Thoracic aorta (tissue), 2 donors: ENCODE measurements around the gene PIGX. TPM values are rescaled to one million over a fixed set of nuclear protein-coding genes. Genes with fewer than 3 reads are reported as not detected.

Experiments used
- ATAC-seq: fragments of 150-250 bp; one replicate; pipeline ENCODE4 v1.8.0; 2017; ENCODE audit warnings: low read depth; ENCODE audit not compliant: insufficient number of reproducible peaks, low FRiP score
- DNase-seq: peaks from one replicate; pipeline ENCODE4 v3.0.0-alpha.2; 2020; ENCODE audit warnings: low spot score
- H3K27ac ChIP-seq, 2 donors: fragments of 200-600 bp; sonication (generic); 1 replicate in 1 of 2; 2 replicates in 1 of 2; pipeline ENCODE4 v1.5.1; 2016; ENCODE audit warnings: mild to moderate bottlenecking in 2 of 2, moderate library complexity in 2 of 2
- H3K27me3 ChIP-seq: fragments of 200-600 bp; sonication (generic); replicated peaks from 2 replicates; pipeline ENCODE4 v1.6.0; 2016; ENCODE audit warnings: mild to moderate bottlenecking; ENCODE audit not compliant: insufficient read depth
- H3K36me3 ChIP-seq: fragments of 200-600 bp; sonication (generic); one replicate; pipeline ENCODE4 v1.5.1; 2016
- H3K4me1 ChIP-seq, 2 donors: fragments of 200-600 bp; sonication (generic); 1 replicate in 1 of 2; 2 replicates in 1 of 2; pipeline versions ENCODE4 v1.5.1 to v1.6.0; 2016; ENCODE audit warnings: low read depth in 2 of 2, mild to moderate bottlenecking in 1 of 2; ENCODE audit not compliant: control insufficient read depth in 1 of 2
- H3K4me3 ChIP-seq: fragments of 200-600 bp; sonication (generic); 2 replicates; pipeline ENCODE4 v1.5.1; 2016; ENCODE audit warnings: mild to moderate bottlenecking
- H3K9me3 ChIP-seq: fragments of 200-600 bp; sonication (generic); 2 replicates; pipeline ENCODE4 v1.5.1; 2016
- total RNA-seq, 2 donors: library from RNA; depleted of rRNA; stranded (reverse); fragments of >200 nt; gene quantifications; one replicate each; pipeline versions ENCODE4 v1.1.0 to v1.2.3, GENCODE V29; 2016
- TF ChIP-seq, protein P1 (sequence below): fragments of 200-600 bp; sonication (generic); IDR thresholded peaks from one replicate; pipeline ENCODE4 v1.5.1; 2019; ENCODE audit warnings: antibody characterized with exemption

PIGX gene
- total RNA-seq, 2 donors from 2014 or later, result 19.3 to 23.4 TPM

DNA sequence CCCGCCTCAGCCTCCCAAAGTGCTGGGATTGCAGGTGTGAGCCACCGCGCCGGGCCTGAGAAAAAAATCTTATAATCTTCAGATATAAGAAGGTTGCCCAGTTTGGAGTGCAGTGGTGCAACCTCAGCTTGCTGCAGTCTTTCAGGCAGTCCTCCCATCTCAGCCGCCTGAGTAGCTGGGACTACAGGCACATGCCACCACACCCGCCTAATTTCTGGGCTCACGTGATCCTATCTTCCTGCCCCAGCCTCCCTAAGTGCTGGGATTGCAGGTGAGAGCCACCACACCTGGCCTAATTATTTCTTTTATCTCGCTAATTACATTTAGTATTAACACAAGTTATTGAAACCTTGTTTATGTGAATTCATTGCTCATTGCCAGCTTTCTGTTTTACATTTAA lies 41.0 kb downstream of the PIGX start:
- DNase-seq (no peak), ATAC-seq (no peak)
- TF ChIP-seq, protein P1, sequence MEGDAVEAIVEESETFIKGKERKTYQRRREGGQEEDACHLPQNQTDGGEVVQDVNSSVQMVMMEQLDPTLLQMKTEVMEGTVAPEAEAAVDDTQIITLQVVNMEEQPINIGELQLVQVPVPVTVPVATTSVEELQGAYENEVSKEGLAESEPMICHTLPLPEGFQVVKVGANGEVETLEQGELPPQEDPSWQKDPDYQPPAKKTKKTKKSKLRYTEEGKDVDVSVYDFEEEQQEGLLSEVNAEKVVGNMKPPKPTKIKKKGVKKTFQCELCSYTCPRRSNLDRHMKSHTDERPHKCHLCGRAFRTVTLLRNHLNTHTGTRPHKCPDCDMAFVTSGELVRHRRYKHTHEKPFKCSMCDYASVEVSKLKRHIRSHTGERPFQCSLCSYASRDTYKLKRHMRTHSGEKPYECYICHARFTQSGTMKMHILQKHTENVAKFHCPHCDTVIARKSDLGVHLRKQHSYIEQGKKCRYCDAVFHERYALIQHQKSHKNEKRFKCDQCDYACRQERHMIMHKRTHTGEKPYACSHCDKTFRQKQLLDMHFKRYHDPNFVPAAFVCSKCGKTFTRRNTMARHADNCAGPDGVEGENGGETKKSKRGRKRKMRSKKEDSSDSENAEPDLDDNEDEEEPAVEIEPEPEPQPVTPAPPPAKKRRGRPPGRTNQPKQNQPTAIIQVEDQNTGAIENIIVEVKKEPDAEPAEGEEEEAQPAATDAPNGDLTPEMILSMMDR, result no peak
- Histone ChIP-seq H3K36me3 (peaks cover 3% of the 10 kb centered on the region), H3K27ac (no peak overlapping the region), H3K4me3 (no peak overlapping the region), H3K4me1 (peaks cover 0 to 3% of the 10 kb centered on the region in 2 donors), H3K9me3 (peaks cover 3% of the 10 kb centered on the region), H3K27me3 (no peaks in the 10 kb centered on the region)

DNA sequence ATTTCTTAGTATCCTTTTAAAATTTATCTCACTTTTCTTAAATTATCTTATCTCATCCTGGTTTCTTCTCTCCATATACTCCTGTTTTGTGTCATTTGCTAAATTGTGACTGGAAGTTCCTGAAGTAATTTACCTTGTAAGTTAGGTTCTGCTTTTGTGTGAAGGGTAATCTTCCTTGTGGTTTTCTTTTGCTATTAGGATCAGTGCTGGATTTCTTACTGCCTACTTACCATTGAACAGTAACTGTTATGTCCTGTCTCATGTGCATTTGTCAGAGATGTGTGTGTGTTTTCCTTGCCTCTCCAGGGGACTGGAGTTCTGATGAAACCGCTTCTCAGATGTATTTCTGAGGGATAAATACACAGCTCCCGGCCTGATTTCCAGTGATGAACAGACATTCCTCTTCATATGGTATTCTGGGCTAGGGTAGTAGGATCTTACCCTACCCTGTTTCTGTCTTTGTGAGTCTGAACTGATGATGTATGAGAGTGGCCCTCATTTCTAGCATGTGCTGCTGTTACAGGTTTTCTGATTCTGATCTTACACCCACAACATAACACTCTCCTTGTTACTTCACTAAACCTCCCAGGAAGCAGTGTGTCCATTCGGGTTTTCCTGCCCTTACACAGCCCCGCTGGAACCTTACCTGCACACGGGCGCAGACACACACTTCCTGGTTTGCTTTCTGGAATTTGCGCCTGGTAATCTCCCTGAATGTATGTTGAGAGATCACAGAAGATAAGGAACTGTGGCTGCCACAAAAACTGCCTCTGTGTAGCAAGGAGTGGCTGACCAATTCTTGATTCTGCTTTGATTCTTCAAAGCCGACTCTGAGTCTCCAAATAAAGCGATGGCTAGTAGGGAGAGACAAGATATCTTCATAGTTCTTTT lies 42.2 kb downstream of the PIGX start:
- no peak for DNase-seq
- ATAC-seq, result no peak
- H3K4me3 ChIP-seq, result no peak overlapping the region
- no peaks in the 10 kb centered on the region for H3K27me3 ChIP-seq
- no peaks in the 10 kb centered on the region for H3K36me3 ChIP-seq
- H3K4me1 ChIP-seq, result no peaks in the 10 kb centered on the region
- H3K27ac ChIP-seq, result no peak overlapping the region
- TF ChIP-seq, protein P1, result no peak
- H3K9me3 ChIP-seq, result peaks cover 3% of the 10 kb centered on the region

DNA sequence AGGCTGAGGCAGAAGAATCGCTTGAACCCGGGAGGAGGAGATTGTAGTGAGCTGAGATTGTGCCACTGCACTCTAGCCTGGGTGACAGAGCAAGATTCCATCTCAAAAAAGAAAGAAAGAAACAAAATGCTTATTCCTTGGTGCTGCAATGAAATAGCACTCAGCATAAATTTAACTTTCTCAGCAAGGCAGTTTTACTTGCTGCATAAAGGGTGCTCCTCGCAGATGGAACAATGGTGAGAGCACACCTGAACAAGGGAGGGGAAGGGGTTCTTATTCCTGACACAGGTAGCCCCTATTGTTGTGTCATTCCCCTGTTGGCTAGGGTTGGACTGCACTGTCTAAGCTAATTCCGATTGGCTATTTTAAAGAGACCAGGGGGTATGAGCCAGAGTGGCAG lies 44.6 kb downstream of the PIGX start:
- Histone ChIP-seq H3K9me3 (peaks cover 3% of the 10 kb centered on the region), H3K4me1 (no peaks in the 10 kb centered on the region), H3K4me3 (no peak overlapping the region), H3K36me3 (no peaks in the 10 kb centered on the region), H3K27ac (no peak overlapping the region), H3K27me3 (no peaks in the 10 kb centered on the region)
- no peak for DNase-seq
- ATAC-seq, result no peak
- TF ChIP-seq, protein P1, result no peak

DNA sequence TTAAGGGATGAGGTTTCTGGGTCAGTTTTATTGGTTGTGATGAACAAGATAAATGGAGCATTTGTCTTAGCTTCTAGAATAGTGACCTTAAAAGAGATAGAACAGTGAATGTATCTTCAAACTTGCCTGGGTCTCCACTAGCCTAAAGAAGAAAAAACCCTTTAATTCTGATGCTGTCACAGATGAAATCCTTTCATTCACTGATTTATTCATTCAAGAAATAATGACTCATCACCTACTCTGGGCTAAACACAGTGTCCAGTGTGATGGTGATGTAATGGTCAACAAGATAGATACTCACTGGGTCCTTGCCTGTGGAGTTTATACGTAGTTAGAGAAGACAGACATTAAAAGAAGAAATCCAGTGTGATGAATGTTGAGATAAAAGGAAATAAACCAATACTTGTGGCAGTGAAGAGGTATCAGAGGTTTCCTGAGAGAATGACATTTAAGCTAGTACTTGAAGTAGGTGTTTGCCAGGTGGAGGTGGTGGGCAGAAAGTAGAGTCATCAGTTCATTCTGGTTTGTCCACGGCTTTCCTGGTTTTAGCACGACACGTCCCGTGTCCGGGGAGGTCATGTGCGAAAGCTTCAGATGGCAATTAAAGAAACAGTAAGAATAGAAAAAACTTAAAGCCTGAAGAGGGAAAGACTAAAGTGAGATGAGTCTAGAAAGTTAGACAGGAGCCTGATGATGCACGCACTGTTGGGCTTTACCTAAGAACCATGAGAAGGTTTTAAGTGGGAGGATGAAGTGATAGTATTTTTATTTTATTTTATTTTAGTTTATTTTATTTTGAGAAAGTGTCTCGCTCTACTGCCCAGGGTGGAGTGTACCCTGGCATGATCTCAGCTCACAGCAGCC lies 45.9 kb downstream of the PIGX start:
- Histone ChIP-seq H3K36me3 (no peaks in the 10 kb centered on the region), H3K4me1 (no peaks in the 10 kb centered on the region), H3K27ac (no peak overlapping the region), H3K9me3 (peaks cover 3% of the 10 kb centered on the region), H3K4me3 (no peak overlapping the region), H3K27me3 (no peaks in the 10 kb centered on the region)
- TF ChIP-seq, protein P1, result no peak
- DNase-seq (no peak), ATAC-seq (no peak)

DNA sequence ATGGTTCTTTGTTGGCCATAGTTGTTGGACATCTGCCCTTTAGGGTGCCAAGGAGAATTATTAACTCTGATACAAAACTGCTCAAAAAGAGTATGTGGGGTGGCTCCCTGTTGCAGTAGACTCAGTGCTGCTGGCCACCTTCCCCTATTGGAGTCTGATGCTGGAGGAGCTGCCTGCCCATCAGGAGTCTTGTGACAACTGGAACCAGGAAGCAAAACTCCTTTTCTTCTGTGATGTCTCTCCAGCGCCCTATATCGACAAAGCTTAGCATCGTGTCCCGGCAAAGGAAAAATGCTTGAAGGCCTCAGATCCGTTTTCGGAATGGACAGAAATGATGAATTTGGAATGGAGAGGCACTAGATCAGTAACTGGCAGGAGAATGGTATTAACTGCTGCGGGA lies 51.0 kb downstream of the PIGX start:
- no peak for DNase-seq
- Histone ChIP-seq H3K36me3 (no peaks in the 10 kb centered on the region), H3K27ac (no peak overlapping the region), H3K9me3 (no peaks in the 10 kb centered on the region), H3K4me1 (no peaks in the 10 kb centered on the region), H3K27me3 (no peaks in the 10 kb centered on the region), H3K4me3 (no peak overlapping the region)
- ATAC-seq, result no peak
- TF ChIP-seq, protein P1, result no peak
